HG03342 (cell line): ENCODE data around the gene CNTNAP2.
"Not testable (repeated sequence)": the region's sequence is repeated elsewhere in the genome, so short reads cannot be mapped to it uniquely, and the experiment has no call there.

Experiments
- ATAC-seq: cut with Tn5 transposase; IDR thresholded peaks from one replicate; pipeline ENCODE4 v1.9.1; 2021; ENCODE audit warnings: mild to moderate bottlenecking, moderate library complexity; ENCODE audit not compliant: unreplicated experiment

The CNTNAP2 gene

GRCh38 chr7:147798001-147798400 is 1681.4 kb downstream of the CNTNAP2 start:
- ATAC-seq: no peak

GRCh38 chr7:147801762-147802161 is 1685.2 kb downstream of the CNTNAP2 start:
- not testable (repeated sequence) for ATAC-seq

GRCh38 chr7:147803151-147803550 is 1686.5 kb downstream of the CNTNAP2 start:
- ATAC-seq: no peak

GRCh38 chr7:147803606-147804005 is 1687.0 kb downstream of the CNTNAP2 start:
- ATAC-seq: no peak

- no peak for ATAC-seq
Measured at GRCh38 chr7:147804032-147804431, 1687.4 kb downstream of the CNTNAP2 start.

- ATAC-seq: no peak
Measured at GRCh38 chr7:147805996-147806576, 1689.5 kb downstream of the CNTNAP2 start.

GRCh38 chr7:147809786-147810185 is 1693.2 kb downstream of the CNTNAP2 start:
- no peak for ATAC-seq

- ATAC-seq: no peak
Measured at GRCh38 chr7:147810269-147810668, 1693.7 kb downstream of the CNTNAP2 start.

- no peak for ATAC-seq
Measured at GRCh38 chr7:147811923-147812322, 1695.3 kb downstream of the CNTNAP2 start.

GRCh38 chr7:147813316-147813715 is 1696.7 kb downstream of the CNTNAP2 start:
- ATAC-seq: no peak

GRCh38 chr7:147818317-147818716 is 1701.7 kb downstream of the CNTNAP2 start:
- no peak for ATAC-seq

GRCh38 chr7:147824671-147825070 is 1708.1 kb downstream of the CNTNAP2 start:
- no peak for ATAC-seq

- ATAC-seq: no peak
Measured at GRCh38 chr7:147829016-147829415, 1712.4 kb downstream of the CNTNAP2 start.

GRCh38 chr7:147833557-147833956 is 1717.0 kb downstream of the CNTNAP2 start:
- ATAC-seq: no peak

- no peak for ATAC-seq
Measured at GRCh38 chr7:147833970-147834369, 1717.4 kb downstream of the CNTNAP2 start.

- no peak for ATAC-seq
Measured at GRCh38 chr7:147852833-147853232, 1736.2 kb downstream of the CNTNAP2 start.

- ATAC-seq: no peak
Measured at GRCh38 chr7:147857152-147858140, 1740.8 kb downstream of the CNTNAP2 start.

GRCh38 chr7:147858421-147858820 is 1741.8 kb downstream of the CNTNAP2 start:
- no peak for ATAC-seq

- ATAC-seq: no peak
Measured at GRCh38 chr7:147859033-147859432, 1742.4 kb downstream of the CNTNAP2 start.

GRCh38 chr7:147859486-147859885 is 1742.9 kb downstream of the CNTNAP2 start:
- ATAC-seq: no peak

- ATAC-seq: no peak
Measured at GRCh38 chr7:147861058-147861716, 1744.6 kb downstream of the CNTNAP2 start.

GRCh38 chr7:147861945-147862344 is 1745.3 kb downstream of the CNTNAP2 start:
- no peak for ATAC-seq
